GM19025 (cell line): ENCODE results near the gene PCBP3.
"Not testable (repeated sequence)": the region's sequence is repeated elsewhere in the genome, so short reads cannot be mapped to it uniquely, and the experiment has no call there.

Experiments
- ATAC-seq: cut with Tn5 transposase; IDR thresholded peaks from one replicate; pipeline ENCODE4 v1.9.1; 2021; ENCODE audit warnings: mild to moderate bottlenecking, low read depth, moderate library complexity; ENCODE audit not compliant: unreplicated experiment

The PCBP3 gene

DNA sequence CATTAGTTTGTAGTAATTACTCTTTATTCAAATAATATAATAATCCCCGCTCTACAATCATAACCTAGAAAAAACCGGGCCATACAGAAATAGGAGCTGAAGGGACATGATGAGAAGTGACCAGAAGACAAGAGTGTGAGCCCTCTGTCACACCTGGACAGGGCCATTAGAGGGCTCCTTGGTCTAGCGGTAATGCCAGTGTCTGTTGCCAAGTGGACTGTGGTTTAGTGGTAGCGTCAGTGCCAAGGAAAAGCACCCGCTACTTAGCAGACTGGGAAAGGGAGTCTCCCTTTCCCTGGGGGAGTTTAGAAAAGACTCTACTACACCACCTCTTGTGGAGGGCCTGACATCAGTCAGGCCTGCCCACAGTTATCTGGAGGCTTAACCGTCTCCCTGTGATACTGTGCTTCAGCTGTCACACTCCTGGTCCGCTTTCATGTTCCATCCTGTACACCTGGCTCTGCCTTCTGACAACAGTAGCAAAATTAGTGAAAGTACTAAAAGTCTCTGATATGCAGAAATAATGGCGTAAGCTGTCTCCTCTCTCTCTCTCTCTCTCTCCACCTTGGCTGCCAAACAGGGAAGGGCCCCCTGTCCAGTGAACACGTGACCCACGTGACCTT is 19.2 kb downstream of the PCBP3 start:
- not testable (repeated sequence) for ATAC-seq

DNA sequence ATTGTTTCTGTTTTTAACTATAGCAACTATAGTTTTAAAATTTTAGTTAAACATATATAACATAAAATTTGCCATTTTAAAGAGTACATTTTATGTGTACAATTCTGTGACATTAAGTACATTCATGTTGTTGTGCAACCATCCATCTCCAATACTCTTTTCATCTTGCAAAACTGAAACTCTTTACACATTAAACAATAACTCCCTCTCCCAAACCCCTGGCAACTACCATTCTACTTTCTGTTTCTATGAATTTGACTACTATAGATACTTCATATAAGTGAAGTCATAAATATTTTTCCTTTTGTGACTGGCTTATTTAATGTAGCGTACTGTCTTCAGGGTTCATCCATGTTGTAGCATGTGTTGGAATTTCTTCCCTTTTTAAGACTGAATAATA is 25.9 kb downstream of the PCBP3 start:
- ATAC-seq, result no peak

DNA sequence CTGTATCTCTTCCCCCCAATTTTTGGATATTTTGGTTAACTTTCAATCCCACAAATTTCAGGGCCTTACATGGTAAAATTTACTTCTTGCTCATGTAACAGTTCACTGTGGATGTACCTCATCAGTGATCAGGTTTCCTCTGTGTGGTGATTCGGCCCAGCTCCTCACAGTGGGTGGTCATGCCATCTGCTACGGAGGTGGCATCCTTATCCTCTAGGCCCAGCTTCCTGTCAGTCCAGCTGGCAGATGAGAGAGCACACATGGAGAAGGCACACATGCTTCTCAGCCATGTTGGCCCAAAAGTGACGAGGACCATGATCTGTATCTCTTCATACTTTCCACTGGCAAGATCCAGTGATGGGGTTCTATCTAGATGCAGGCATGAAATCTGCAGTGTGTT is 27.2 kb downstream of the PCBP3 start:
- ATAC-seq, result no peak

DNA sequence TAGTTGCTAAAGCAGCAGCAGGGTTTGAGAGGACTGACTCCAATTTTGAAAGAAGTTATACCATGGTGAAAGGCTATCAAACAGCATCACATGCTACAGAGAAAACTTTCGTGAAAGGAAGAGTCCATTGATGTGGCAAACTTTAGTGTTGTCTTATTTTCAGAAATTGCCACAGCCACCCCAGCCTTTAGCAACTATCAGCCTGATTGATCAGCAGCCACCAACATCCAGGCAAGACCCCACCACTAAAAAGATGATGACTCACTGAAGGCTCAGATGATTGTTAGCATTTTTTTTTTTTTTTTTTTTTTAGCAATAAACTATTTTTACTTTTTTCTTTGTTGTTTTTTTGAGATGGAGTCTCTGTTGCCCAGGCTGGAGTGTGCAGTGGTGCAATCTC is 35.3 kb downstream of the PCBP3 start:
- not testable (repeated sequence) for ATAC-seq

DNA sequence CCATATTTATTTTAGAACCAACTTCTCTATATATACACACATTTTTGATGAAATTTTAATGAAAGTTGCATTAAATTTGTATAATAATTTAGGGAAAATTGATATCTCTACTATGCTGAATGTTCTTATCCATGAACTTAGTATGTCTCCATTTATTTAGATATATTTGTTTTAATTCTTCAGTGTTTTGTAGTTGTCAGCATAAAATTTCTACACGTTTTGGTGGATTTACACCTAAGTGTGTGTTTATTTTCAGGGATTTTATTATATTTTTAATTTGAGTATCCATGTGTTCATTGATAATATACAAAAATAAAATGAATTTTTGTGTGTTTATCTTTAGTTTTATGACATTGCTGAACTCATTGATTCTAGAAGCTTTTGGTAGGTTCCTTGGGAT is 36.7 kb downstream of the PCBP3 start:
- no peak for ATAC-seq

DNA sequence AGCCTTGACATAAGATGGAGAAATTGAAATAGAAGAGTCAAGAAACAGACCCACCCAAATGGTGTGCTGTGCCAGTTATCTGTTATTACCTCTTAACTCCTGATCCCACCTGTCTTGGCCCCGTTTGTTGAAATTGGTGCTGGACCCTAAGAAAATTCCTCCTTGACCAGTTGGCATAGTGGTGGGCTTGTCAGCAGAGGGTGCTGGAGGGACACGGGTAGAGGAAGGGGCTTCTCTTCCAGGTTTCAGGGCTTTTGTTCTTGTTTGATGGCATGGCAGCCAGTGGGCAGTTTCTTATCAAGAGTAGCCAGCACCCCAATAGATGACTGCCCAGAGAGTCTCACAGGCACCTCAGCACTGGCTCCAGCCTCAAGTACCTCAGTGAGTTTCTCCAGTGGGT is 51.6 kb downstream of the PCBP3 start:
- no peak for ATAC-seq

DNA sequence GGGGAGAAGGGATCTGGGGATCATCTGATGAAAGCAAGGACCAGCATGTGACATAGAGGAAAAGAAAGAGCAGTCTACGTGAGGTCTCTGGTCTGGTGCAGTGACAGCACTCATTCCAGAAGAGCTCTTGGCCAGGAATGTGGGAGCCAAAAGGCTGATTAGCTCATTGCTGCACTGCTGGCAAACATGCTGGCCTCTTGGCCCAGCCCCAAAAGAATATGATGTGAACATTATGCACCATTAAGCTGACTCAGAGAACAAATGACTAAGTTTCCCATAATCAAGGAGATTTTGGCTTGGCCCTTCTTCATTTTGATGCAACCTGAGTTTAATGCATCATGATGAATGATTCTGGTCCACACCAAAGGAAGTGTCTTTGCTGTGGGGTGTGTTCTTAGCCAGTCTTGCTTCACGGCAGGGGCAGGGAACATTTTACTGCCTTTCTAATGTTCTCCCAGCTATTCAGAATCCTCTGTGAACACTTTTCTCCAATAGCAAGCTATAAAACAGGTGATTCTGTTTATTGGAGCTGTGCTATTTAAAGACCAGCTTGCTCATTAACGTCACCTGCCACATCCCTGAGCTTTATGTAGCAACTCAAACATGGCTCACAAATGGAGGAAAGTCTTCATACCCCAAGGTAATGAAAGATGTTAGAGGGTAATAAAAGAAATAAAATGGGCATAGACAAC is 55.1 kb downstream of the PCBP3 start:
- ATAC-seq, result no peak

DNA sequence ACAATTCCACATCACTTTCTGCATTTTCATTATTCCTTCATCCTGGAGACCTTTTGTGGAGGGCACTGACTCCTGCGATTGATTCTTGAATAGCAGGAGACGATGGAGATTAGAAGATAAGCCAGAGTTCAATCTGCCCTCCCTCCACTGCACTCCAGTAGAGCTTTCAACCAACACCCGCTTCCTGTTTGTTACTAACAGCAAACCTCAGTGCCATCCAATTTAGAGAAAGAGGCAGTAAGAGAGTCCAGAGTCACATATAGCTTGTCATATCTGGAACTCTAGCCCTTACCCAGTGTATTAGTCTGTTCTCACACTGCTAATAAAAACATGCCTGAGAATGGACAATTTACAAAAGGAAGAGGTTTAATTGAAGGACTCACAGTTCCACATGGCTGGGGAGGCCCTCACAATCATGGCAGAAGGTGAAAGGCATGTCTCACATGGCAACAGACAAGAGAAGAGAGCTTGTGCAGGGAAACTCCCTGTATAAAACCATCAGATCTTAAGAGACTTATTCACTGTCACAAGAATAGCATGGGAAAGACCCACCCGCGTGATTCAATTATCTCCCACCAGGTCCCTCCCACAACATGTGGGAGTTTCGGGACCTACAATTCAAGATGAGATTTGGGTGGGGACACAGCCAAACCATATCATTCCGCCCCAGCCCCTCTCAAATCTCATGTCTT is 55.9 kb downstream of the PCBP3 start:
- no peak for ATAC-seq

DNA sequence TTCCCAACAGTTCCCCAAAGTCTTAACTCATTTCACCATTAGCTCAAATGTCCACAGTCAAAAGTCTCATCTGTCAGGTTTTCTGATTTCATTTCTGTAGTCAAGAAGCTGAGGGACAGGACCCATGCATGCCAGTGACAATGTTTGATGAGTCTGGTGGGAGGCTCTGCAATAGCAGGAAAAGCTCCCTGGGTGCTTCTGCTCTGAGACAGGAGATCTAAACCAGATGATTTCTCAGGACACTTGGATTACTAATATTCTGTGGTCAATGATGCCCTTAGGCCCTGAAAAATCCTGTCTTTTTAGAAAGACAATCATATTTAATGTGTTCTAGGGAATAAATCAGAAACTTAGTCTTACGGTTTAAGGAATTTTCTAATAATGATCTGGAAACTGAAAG is 56.4 kb downstream of the PCBP3 start:
- ATAC-seq, result no peak

DNA sequence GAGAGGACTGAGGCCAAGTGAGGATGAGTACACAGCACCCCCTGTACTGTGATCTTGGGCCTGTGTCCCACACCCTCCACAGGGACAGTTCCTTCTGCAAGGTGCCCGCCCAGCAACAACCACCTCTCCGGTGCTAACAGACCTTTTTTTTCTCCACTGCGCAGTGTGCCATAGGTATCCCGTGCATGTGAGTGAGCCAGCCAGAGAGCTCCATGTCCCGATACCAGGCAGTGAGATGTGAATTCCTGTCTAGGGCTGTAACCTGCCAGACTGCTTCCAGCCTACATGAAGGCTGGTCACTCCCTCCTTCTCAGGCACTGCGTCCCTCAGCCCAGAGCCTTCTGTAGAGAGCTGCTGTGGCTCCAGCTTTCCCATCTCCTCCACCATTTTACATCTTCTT is 56.9 kb downstream of the PCBP3 start:
- no peak for ATAC-seq

DNA sequence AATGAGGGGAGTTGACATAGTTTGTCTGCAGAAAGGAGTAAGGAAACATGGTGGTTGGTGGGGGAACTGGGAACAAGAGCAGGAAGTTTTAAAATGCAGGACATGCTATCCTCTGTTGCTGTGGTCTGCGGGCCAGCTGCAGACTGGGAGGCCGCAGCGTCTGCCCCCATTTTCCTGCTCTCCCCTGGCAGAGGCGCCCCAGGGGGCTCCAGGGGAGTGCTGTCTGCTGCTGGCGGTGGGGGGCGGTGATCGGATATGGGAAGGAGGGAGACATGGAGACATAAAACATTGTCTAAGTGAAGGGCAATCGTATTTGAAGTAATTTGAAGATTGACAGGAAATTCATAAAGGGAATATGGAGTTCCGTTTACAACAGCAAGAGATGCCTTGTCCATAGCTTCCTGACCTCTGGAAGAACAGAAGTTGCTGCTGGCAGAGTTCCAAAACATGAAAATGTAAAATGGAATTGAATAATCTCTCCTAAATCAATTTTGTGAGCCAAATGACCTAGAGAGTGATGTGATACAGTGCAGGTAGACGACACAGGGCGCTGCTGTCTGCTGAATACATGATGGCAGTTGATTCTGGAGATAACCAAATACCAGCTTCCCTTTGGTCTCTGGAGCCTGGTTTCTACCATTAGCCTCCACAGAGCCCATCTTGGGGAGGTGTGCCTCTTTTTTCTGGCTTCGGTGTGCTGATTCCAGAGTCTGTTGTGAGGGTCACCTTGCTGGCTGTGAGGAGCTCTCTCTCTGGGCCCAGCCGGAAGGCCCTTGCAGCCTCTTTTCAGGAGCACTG is 61.0 kb downstream of the PCBP3 start:
- no peak for ATAC-seq

DNA sequence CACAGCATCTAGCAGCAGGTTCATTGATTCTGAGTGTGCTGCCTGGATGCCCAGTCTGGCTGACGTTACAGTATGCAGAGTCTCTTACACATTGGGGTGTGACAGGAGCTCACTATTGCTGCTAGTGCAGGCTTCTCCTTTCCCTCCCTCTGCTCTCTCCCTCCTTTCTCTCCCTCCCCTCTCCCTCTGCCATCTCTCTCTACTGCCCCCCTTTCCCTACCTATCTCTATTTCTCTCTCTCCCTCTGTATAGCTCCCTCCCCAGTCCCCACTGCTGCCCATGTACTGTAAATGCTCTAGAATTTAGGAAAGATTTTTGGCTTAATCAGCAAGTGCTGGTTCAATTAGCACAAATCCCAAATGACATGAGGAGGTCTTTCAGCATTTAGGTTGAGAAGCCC is 62.8 kb downstream of the PCBP3 start:
- no peak for ATAC-seq

DNA sequence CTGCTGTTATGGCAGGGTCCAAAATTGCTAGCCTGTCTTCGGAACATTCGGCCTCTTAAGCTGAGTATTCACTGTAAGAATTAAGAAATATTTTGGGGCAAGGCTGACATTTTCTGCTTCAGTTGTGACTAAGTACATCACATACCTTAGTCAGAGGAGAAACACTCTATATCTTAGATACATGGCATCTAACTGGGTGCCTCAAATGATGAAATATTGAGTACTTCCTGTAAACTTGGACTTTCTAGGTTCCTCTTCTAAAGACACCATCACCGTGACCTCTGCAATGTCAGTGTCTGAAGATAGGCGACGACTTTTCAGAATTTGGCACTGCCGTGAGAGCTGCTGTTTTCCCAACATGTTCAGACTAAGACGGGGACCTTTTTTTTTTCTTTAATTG is 65.6 kb downstream of the PCBP3 start:
- no peak for ATAC-seq

DNA sequence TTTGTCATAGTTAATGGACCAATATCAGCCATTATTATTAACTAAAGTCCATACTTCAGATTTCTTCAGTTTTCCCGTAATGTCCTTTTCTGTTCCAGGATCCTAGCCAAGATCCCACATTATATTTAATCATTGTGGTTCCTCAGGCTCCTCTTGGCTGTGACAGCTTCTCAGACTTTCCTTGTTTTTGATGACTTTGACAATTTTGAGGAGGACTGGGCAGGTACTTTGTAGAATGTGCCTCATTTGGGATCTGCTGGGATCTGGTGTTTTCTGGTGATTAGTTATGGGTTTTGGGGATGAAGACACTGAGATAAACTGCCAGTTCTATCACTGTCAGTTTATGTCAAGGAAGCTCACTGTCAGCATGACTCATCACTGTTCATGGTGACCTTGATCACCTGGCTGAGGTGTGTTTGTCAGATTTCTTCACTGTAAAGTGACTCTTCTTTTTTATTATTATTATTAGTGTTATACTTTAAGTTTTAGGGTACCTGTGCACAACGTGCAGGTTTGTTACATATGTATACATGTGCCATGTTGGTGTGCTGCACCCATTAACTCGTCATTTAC is 66.3 kb downstream of the PCBP3 start:
- ATAC-seq, result no peak

DNA sequence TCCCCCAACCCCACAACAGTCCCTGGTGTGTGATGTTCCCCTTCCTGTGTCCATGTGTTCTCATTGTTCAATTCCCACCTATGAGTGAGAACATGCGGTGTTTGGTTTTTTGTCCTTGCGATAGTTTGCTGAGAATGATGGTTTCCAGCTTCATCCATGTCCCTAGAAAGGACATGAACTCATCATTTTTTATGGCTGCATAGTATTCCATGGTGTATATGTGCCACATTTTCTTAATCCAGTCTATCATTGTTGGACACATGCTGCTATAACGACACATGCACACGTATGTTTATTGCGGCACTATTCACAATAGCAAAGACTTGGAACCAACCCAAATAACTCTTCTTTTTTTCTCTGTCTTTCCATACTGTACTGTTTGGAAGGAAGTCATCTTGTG is 66.8 kb downstream of the PCBP3 start:
- ATAC-seq, result not testable (repeated sequence)

DNA sequence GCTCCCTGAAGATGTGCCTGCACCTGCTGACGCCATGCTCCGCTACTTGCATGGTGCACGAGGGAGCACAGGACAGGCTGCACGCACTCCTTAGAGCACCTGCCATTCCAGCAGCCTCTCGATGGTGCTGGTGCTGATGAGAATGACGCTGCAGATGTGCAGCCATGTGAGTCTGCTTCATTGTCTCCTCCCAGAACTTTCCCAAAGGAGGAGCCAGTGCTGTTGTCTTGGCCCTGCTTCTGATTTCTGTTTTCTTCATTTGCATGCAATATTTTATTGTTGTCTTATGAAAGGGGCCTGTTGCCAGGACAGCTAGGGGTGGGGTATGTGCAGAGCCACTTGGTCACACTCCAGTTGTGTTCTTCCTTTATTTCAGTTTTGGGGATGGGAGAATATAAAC is 70.1 kb downstream of the PCBP3 start:
- no peak for ATAC-seq

DNA sequence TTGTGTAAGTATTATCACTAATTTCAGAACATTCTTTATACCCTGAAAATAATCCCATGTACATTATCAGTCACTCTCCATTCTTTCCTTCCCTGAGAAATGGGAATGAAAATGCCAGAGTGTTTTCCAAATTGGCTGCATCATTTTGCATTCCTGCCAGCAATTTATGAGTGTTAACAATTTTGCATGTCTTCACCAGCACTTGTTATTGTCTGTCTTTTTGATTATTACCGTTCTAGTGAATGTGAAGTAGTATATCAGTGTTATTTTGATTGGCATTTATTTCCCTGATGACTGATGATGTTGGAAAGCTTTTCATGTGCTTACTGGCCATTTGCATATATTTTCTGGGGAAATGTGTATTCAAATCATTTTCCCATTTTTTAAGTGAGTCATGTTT is 71.9 kb downstream of the PCBP3 start:
- no peak for ATAC-seq

DNA sequence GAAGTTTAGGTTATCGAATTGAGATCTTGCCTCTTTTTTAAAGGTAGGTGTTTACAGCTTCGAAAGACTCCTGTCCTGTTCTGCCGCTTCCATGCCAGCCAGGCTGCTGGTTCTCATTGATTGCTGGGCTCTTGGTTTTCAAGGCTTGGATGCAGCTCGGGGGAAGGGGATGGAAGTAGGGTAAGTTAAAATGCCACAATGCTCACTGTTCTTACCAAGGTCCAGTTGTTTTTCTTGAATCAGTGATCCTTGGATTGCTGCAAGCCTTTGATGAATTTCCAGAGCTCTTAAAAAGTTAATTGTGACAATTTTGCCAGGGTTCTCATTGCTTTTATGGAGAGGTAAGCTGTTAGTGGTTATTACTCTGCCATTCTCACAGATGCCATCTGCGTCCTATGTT is 74.9 kb downstream of the PCBP3 start:
- ATAC-seq, result no peak

DNA sequence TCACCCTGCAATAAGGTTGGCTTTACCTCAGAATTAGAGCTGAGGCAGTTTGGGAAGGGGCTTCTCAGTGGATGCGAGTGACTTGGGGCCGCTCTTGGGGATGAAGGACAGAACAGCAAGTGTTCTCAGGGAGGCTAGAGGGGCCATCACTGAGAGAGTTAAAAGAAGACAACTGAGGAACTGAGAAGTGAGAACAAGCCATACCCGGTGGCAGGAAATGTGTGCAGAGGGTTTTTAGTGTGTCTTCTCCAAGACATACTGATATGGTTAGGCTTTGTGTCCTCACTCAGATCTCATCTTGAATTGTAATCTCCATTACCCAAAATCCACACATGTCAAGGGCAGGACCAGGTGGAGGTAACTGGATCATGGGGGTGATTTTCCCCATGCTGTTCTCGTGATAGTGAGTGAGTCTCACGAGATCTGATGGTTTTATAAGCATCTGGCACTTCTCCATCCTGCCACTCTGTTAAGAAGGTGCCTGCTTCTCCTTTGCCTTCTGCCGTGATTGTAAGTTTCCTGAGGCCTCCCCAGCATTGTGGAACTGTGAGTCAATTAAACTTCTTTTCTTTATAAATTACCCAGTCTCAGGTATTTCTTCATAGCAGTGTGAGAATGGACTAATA is 75.8 kb downstream of the PCBP3 start:
- ATAC-seq, result no peak

DNA sequence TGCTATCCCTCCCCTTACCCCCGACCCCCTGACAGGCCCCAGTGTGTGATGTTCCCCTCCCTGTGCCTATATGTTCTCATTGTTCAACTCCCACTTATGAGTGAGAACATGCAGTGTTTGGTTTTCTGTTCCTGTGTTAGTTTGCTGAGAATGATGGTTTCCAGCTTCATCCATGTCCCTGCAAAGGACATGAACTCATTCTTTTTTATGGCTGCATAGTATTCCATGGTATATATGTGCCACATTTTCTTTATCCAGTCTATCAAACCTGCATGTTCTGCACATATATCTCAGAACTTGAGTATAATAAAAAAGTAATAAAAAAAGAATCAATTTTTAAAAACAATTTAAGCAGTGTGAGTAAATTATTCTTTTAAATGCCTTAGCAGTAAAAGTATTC is 76.7 kb downstream of the PCBP3 start:
- ATAC-seq, result not testable (repeated sequence)
